ENCODE measurements around the gene TES. TPM values are rescaled to one million over a fixed set of nuclear protein-coding genes. Genes with fewer than 3 reads are reported as not detected.

TES gene
- total and polyA plus RNA-seq, 2 experiments from 2014 or later: 37.3 to 38.3 TPM

- TF ChIP-seq CTCF (conservative IDR thresholded peaks at IDR 0.05; ENCODE audit: low read depth in 2 of 2): no peak
- no peak for TF ChIP-seq REST (IDR thresholded peaks at IDR 0.05; ENCODE audit: unreplicated experiment)
- no peak for TF ChIP-seq EZH2phosphoT487 (IDR thresholded peaks at IDR 0.05; ENCODE audit: unreplicated experiment)
- no peak for TF ChIP-seq STAT1 (IDR thresholded peaks at IDR 0.05; ENCODE audit: unreplicated experiment)
- no peak for TF ChIP-seq EZH2 (IDR thresholded peaks at IDR 0.05; ENCODE audit: low read depth, unreplicated experiment)
These were observed 24.3 kb downstream of the TES start (continued) for GRCh38 chr7:116234517-116235200.

- no peak overlapping the region for H3K4me2 ChIP-seq
- no peaks in the 10 kb centered on the region for H4K20me1 ChIP-seq (replicated peaks; ENCODE audit: insufficient read depth)
- peaks cover 29% of the 10 kb centered on the region for H3K4me1 Mint-ChIP-seq
- H3K27me3 ChIP-seq (ENCODE audit: insufficient read depth): no peaks in the 10 kb centered on the region
- no peak overlapping the region for H3K4me3 Mint-ChIP-seq
- ATAC-seq: no peak
- no peaks in the 10 kb centered on the region for H3K9me3 Mint-ChIP-seq
- H3F3A ChIP-seq (replicated peaks; ENCODE audit: low read depth): no peaks in the 10 kb centered on the region
- peaks cover 2% of the 10 kb centered on the region for H3K27me3 Mint-ChIP-seq (ENCODE audit: insufficient read depth, low read depth, poor library complexity)
- H2AFZ ChIP-seq: no peak overlapping the region
- no peak for DNase-seq (ENCODE audit: low spot score)
- no peaks in the 10 kb centered on the region for H3K36me3 ChIP-seq (ENCODE audit: insufficient read depth)
- H3K36me3 Mint-ChIP-seq (ENCODE audit: low read depth): no peaks in the 10 kb centered on the region
- H3K4me3 ChIP-seq: no peak overlapping the region
- H3K4me1 ChIP-seq (ENCODE audit: insufficient read depth): peaks cover 27% of the 10 kb centered on the region
- TF ChIP-seq ZNF114 (CRISPR knock-in tag; IDR thresholded peaks at IDR 0.05): no peak
- TF ChIP-seq EZH2 (IDR thresholded peaks at IDR 0.05; ENCODE audit: low read depth, unreplicated experiment): no peak
- TF ChIP-seq ZNF462 (CRISPR knock-in tag; IDR thresholded peaks at IDR 0.05): no peak
- TF ChIP-seq CTCF (conservative IDR thresholded peaks at IDR 0.05; ENCODE audit: low read depth in 2 of 2): no peak
- H3K27ac ChIP-seq (ENCODE audit: low read depth): no peak overlapping the region
- H3K9me2 ChIP-seq (ENCODE audit: insufficient read depth): no peaks in the 10 kb centered on the region
- H3K27ac Mint-ChIP-seq: no peak overlapping the region
- H3K79me2 ChIP-seq (replicated peaks; ENCODE audit: insufficient read depth): peaks cover 18% of the 10 kb centered on the region; the same call in 1 of the 2 replicates
These were observed 25.0 kb downstream of the TES start for GRCh38 chr7:116235380-116235779.
